ENCODE results near the gene MDC1.
"Not testable (repeated sequence)": the region's sequence is repeated elsewhere in the genome, so short reads cannot be mapped to it uniquely, and the experiment has no call there.

Gene MDC1

DNA sequence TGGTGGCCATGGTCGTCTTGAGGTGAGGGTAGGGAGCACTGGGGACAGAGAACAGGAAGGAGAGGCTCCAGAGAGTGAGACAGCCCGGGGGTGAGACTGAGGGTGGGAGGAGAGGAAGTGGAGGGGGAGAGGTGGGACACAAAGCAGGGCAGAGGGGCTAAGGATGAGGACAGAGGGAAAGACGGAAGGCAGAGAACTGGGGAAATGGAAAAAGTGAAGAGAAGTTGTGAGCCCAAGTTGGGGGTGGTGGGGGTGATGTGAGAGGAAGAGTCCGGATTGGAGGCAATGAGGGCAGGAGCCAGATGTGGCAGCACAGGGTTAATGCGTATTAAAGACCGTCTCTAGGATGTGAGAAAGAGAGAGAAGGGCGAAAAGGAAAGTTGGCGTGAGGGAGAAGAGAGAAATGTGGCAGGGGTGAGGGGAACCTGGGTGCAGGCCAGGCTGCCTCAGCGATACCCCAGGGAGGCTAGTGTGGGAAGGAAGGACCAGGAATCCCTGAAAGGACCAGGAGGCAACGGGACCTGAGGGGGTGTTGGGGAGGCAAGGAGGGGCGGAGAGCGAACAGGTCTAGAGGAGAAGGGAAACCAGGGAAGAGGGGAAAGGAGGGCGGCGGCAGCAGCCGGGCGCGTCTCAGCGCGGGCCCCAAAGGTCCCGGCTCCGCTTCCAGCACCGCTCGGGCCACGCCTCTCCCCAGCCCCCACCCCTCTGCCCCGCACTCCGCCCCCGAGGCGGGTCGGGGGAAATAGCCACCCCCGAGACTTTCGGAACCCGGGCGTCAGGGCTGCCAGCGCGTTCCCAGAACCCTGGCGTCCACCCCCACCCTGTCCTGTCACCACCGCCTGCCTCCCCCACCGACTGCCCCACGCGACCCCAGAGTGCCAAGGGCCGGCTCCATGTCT is 30.8 kb downstream of the MDC1 start, which contains the start of gene PPP1R18:
TSS of gene PPP1R18 (minus strand) at position 637 of the 899 bp plus-strand sequence. CDS start at position 10, 627 bp downstream.
- DNase-seq (ENCODE audit: low read depth, low spot score): no peak

DNA sequence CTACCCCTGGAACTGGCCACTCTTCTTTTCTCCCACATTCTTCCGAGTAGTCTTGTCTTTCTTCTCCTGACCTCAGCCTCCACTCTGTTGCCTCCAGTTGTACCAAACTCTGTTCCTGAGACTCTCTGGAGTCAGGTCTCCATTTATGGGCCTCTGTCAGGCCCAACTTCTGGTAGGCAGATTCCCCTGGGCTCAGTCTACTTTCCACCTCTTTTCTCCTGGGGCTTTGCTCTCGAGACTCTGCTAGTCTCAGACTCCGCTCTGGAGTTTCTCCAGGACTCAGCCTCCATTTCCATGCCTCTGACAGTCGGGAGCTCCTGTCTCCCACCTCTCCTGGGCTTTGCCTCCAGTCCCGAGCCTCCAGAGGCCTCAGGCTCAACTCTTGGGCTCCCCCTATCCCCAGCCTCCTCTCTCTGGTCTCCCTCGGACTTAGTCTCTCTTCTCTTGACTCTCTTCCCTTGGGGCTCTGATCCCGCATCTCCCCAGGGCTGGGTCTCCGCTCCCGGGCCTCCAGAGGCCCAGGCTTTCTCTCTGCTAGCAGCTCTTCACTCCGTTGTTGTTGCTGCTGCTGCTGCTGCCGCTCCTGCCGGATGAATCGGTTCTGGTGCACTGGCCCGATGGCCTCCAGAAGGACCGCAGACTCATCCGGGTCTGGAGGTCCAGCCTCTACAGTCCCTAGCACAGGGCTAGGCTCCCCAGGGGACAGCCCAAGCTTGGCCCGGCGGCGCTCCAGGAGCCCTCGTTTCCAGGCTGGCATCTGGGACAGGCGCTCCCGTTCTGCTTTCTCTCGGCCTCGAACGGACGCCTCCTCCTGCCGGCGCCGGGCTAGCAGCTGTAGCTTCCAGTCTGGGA is 31.7 kb downstream of the MDC1 start:
- DNase-seq (ENCODE audit: low read depth, low spot score): no peak
- H3K4me3 ChIP-seq (ENCODE audit: low read length): peak overlapping the region; percentile 87

More for the DNA sequence above, 30.8 kb downstream of the MDC1 start, which contains the start of gene PPP1R18:
- H3K4me3 ChIP-seq (ENCODE audit: low read length): peak within 1 kb of the TSS; percentile 87

DNA sequence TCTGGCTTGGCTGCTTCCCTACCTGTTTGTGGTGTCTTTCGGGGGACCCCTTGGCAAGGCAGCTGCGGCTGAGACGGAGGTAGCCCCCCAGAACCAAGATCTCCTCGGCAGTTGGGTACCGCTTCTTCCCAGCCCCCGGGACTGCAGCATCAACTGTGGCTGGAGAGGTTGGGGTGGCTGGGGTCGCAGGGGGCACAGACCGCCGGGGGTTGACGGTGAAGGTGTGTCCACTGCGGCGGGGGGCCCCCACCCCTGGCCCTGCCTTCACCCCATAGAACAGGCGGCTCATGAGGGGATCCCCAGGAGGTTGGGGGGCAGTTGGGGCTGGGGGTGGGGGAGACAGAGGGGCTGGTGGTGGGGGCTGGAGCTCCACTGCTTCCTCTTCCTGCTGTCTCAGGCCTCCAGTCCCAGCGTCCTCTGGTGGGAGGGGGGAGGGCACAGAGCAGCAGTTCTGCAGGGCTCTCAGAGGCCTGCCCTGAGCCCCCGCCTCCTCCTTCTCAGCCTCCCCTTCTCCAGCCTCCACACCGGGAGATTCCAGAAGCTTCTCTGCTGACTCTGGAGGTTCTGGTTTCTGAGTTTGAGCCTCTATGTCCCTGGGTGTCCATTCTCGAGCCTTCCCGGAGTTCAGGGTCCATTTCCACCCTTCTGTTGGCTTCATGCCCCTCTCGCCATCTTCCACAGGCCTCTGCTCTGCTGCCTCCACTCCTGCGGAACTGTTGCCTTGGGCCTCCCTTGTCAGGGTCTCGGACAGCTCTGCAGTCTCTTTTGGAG is 32.5 kb downstream of the MDC1 start:
- peak; percentile 67 for DNase-seq (ENCODE audit: low read depth, low spot score)
- H3K4me3 ChIP-seq (ENCODE audit: low read length): peak overlapping the region; percentile 87

DNA sequence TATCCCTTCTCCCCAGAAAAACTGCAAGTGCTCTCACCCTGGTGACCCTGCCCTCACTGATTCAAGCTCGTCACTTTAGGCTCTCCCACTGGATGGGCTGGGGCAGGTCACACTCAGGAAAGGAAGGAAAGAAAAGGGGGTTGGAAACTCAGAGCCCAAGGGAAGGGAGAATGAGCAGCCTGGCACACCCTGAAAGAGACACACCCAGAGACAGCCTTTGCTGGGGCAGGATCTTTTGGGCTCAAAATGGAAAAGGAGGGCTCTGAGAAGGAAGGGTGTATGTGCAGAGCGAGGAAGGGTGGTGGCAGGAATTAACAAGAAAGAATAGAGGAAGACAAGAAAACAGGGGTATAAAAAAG is 33.1 kb downstream of the MDC1 start:
- H3K4me3 ChIP-seq (ENCODE audit: low read length): peak overlapping the region; percentile 87
- DNase-seq (ENCODE audit: low read depth, low spot score): no peak

GRCh38 chr6:30683183-30683979 is 33.7 kb downstream of the MDC1 start:
- DNase-seq (ENCODE audit: low read depth, low spot score): no peak
- H3K4me3 ChIP-seq (ENCODE audit: low read length): peak overlapping the region; percentile 87

- peak overlapping the region; percentile 87 for H3K4me3 ChIP-seq (ENCODE audit: low read length)
- peak; percentile 95 for DNase-seq (ENCODE audit: low read depth, low spot score)
These were observed 34.7 kb downstream of the MDC1 start for GRCh38 chr6:30682143-30683117.

DNA sequence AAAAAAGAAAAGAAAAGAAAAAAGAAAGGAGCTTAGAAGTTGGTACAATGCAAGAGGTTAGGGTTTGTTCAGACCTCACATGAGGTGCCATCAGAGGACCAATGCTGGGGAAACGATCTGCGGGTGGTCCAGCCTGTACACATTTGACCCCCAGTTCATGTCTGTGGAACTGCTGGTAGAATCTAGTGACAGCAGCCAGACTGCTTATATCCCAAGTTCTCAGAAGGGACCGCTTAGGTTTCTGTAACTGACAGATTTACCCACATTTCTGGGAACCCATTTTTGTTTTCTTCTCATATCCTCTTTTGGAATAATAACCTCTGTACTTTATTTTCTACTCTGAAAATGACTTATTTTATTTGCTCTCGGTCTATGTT is 35.3 kb downstream of the MDC1 start:
- no peak for DNase-seq (ENCODE audit: low read depth, low spot score)
- peak overlapping the region; percentile 87 for H3K4me3 ChIP-seq (ENCODE audit: low read length)

GRCh38 chr6:30679765-30680535 is 37.1 kb downstream of the MDC1 start:
- no peak overlapping the region; the same call in 1 of the 2 replicates for H3K4me3 ChIP-seq (ENCODE audit: low read length)
- no peak for DNase-seq (ENCODE audit: low read depth, low spot score)

- DNase-seq (ENCODE audit: low read depth, low spot score): peak; percentile 78
- peak overlapping the region; percentile 15 for H3K4me3 ChIP-seq (ENCODE audit: low read length)
These were observed 37.9 kb downstream of the MDC1 start for GRCh38 chr6:30678964-30679726.

GRCh38 chr6:30676660-30677285 is 40.3 kb downstream of the MDC1 start:
- no peak for DNase-seq (ENCODE audit: low read depth, low spot score)
- no peak overlapping the region for H3K4me3 ChIP-seq (ENCODE audit: low read length)

GRCh38 chr6:30672445-30673253 is 44.4 kb downstream of the MDC1 start, which contains the start of gene DHX16:
TSS of gene DHX16 (minus strand) at chr6:30673006. CDS start at chr6:30672841, 165 bp downstream.
- H3K4me3 ChIP-seq (ENCODE audit: low read length): peak within 1 kb of the TSS; percentile 96

GRCh38 chr6:30670760-30671527 is 46.1 kb downstream of the MDC1 start:
- no peak for DNase-seq (ENCODE audit: low read depth, low spot score)
- H3K4me3 ChIP-seq (ENCODE audit: low read length): no peak overlapping the region

More at GRCh38 chr6:30672445-30673253, 44.4 kb downstream of the MDC1 start, which contains the start of gene DHX16:
- peak; percentile 96 for DNase-seq (ENCODE audit: low read depth, low spot score)

GRCh38 chr6:30666300-30666699 is 50.8 kb downstream of the MDC1 start:
- not testable (repeated sequence) for DNase-seq (ENCODE audit: low read depth, low spot score); H3K4me3 ChIP-seq (ENCODE audit: low read length)

All from Jurkat, Clone E6-1 (cell line).